Left lung (tissue), 10 donors: ENCODE data around the gene KNCN. TPM values are rescaled to one million over a fixed set of nuclear protein-coding genes. Genes with fewer than 3 reads are reported as not detected.
A peak's percentile ranks its signal among the peaks of the same experiment; 100 is the strongest.

Experiments used
- ATAC-seq: fragments of 200-7000 bp; cut with Tn5 transposase; one replicate; pipeline ENCODE4 v1.9.1; 2020; ENCODE audit warnings: moderate library complexity
- DNase-seq, 4 donors: peaks; one replicate each; pipeline ENCODE4 v3.0.0-alpha.2; 2013 to 2020
- H3K27ac ChIP-seq, 2 donors: fragments of 200-600 bp; sonication (generic) in 1 of 2; one replicate each; pipeline versions ENCODE4 v1.5.0 to v1.8.0; 2020 to 2021
- H3K27me3 ChIP-seq, 2 donors: fragments of 200-600 bp; sonication (generic) in 1 of 2; one replicate each; pipeline versions ENCODE4 v1.5.0 to v1.8.0; 2020 to 2021
- H3K36me3 ChIP-seq, 2 donors: fragments of 200-600 bp; sonication (generic) in 1 of 2; one replicate each; pipeline versions ENCODE4 v1.5.0 to v1.8.0; 2020 to 2021
- H3K4me1 ChIP-seq, 2 donors: fragments of 200-600 bp; one replicate each; pipeline ENCODE4 v1.8.0; 2021
- H3K4me3 ChIP-seq, 2 donors: fragments of 200-600 bp; sonication (generic) in 1 of 2; one replicate each; pipeline versions ENCODE4 v1.5.0 to v1.8.0; 2020 to 2021; ENCODE audit warnings: mild to moderate bottlenecking in 1 of 2
- H3K9me3 ChIP-seq, 2 donors: fragments of 200-600 bp; sonication (generic) in 1 of 2; one replicate each; pipeline versions ENCODE4 v1.5.0 to v1.8.0; 2020 to 2021
- intact Hi-C, 2 donors: fragments of 100-400 bp; cut with DNase I; formaldehyde crosslinking; loops; one replicate each; pipeline versions ENCODE4 v1.11.2 to v1.14.2; 2022
- polyA plus RNA-seq, 6 donors: library from polyadenylated mRNA; unstranded; fragments of 120-200 nt; gene quantifications; one replicate each; pipeline ENCODE4 v1.2.1, GENCODE V29; 2013; ENCODE audit not compliant: insufficient read length in 6 of 6
- total RNA-seq, 2 donors: library from RNA; stranded (reverse); fragmentation: NEBNext Ultra II Directional; extraction: Animal tissue kit (Norgen Biotek cat#: 25700); gene quantifications; one replicate each; pipeline ENCODE4 v1.2.1, GENCODE V29; 2021
- TF ChIP-seq, protein P1 (sequence below), 2 donors: fragments of 200-600 bp; sonication (generic) in 1 of 2; IDR thresholded peaks; one replicate each; pipeline versions ENCODE4 v1.5.0 to v1.8.0; 2021; ENCODE audit warnings: antibody characterized with exemption in 2 of 2
- donor health status: DM: no; HTN: yes; CAD: no.
- donor health status: DM: no; HTN: no; CAD: no.

Gene KNCN
- total and polyA plus RNA-seq, 8 donors, result 0.07 to 0.34 (median 0.20) TPM; not detected in 5

DNA sequence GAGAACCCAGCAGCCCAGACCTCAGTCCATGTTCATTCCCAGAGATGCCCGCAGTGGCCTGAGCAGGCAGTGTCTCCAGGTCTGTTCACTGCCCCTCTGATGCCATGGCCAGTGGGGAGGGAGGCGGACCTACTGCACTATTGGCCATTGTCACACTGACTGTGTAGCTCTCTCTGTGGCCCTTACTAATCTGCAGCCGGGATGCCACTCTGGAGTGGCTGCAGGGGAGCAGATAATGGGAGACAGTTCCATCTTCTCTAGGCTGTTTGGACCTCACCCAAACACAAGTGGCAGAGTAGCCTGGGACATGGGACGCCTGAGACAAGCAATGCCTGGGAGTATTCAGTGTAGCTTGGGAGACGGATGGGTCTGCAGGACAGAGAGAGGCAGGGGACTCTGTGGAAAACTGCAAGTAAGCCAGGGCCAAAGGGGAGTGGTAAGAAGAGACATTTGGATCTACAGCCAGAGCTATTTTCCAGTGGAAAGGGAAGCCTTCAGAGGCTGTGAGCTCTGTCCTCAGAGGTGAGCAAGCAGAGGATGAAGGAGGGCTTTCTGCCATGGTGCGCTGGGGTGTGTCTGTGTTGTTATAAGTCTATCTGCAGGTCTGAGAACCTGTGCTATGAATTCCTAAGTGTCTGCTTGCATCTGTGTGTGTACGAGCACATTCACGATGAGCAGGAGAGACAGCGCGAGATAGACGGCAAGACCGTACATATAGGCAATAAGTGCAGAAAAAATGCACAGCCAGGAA, 35.1 kb downstream of the KNCN start:
- intact Hi-C loops, result no loop called here
- Histone ChIP-seq H3K27me3 (peaks cover 0 to 59% of the 10 kb centered on the region in 2 donors), H3K4me1 (peaks cover 5% of the 10 kb centered on the region in 2 donors), H3K27ac (no peak overlapping the region), H3K9me3 (no peaks in the 10 kb centered on the region), H3K36me3 (no peaks in the 10 kb centered on the region), H3K4me3 (no peak overlapping the region)
- DNase-seq (peak in 1 of 4 donors; percentile 38), ATAC-seq (peak; percentile 3)
- TF ChIP-seq, protein P1, sequence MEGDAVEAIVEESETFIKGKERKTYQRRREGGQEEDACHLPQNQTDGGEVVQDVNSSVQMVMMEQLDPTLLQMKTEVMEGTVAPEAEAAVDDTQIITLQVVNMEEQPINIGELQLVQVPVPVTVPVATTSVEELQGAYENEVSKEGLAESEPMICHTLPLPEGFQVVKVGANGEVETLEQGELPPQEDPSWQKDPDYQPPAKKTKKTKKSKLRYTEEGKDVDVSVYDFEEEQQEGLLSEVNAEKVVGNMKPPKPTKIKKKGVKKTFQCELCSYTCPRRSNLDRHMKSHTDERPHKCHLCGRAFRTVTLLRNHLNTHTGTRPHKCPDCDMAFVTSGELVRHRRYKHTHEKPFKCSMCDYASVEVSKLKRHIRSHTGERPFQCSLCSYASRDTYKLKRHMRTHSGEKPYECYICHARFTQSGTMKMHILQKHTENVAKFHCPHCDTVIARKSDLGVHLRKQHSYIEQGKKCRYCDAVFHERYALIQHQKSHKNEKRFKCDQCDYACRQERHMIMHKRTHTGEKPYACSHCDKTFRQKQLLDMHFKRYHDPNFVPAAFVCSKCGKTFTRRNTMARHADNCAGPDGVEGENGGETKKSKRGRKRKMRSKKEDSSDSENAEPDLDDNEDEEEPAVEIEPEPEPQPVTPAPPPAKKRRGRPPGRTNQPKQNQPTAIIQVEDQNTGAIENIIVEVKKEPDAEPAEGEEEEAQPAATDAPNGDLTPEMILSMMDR (IDR thresholded peaks at IDR 0.05), result no peak

DNA sequence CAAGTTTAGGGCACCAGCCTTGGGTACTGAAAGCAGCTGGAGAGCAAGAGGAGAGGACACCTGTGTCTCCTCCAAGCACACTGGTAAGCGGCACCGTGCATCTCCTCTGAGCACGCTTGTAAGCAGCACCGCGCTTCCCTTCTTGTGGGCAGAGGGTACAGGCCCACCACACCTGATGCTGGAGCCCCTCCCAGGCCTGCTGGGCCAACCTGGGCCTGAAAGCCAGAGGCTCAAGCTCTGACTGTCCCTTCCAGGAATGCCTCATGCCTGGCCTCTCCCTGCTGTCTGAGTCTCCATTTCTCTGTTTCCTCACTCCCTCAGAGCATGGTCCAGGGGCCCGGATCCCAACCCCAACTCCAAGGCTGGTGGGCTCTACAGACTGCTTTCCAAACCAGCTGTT, 35.9 kb downstream of the KNCN start:
- no peak overlapping the region for H3K4me3 ChIP-seq
- TF ChIP-seq, protein P1 (IDR thresholded peaks at IDR 0.05), result no peak
- DNase-seq (peak in 1 of 4 donors; percentile 58), ATAC-seq (no peak)
- no peaks in the 10 kb centered on the region for H3K36me3 ChIP-seq
- intact Hi-C loops, result no loop called here
- peaks cover 0 to 65% of the 10 kb centered on the region in 2 donors for H3K27me3 ChIP-seq
- H3K9me3 ChIP-seq, result no peaks in the 10 kb centered on the region
- H3K4me1 ChIP-seq, result peaks cover 5% of the 10 kb centered on the region in 2 donors
- H3K27ac ChIP-seq, result no peak overlapping the region

GRCh38 chr1:46513536-46513935, 37.9 kb downstream of the KNCN start:
- H3K4me1 ChIP-seq, result peaks cover 0 to 5% of the 10 kb centered on the region in 2 donors
- peaks cover 0 to 47% of the 10 kb centered on the region in 2 donors for H3K27me3 ChIP-seq
- no peaks in the 10 kb centered on the region for H3K9me3 ChIP-seq
- no peak for ATAC-seq
- intact Hi-C loops, result no loop called here
- H3K36me3 ChIP-seq, result no peaks in the 10 kb centered on the region
- DNase-seq, result no peak
- TF ChIP-seq, protein P1 (IDR thresholded peaks at IDR 0.05), result no peak
- H3K4me3 ChIP-seq, result no peak overlapping the region
- no peak overlapping the region for H3K27ac ChIP-seq

- intact Hi-C loops, result no loop called here
- Histone ChIP-seq H3K27me3 (peaks cover 0 to 40% of the 10 kb centered on the region in 2 donors), H3K9me3 (no peaks in the 10 kb centered on the region), H3K36me3 (no peaks in the 10 kb centered on the region), H3K27ac (no peak overlapping the region), H3K4me3 (no peak overlapping the region), H3K4me1 (peaks cover 0 to 5% of the 10 kb centered on the region in 2 donors)
- DNase-seq (peak in 1 of 4 donors; percentile 43), ATAC-seq (no peak)
- TF ChIP-seq, protein P1 (IDR thresholded peaks at IDR 0.05), result no peak
Observed at GRCh38 chr1:46512792-46513190, 38.7 kb downstream of the KNCN start.

- no peak overlapping the region for H3K4me3 ChIP-seq
- H3K27ac ChIP-seq, result no peak overlapping the region
- DNase-seq, result peak in 2 of 4 donors; percentile 18 to 76
- no peaks in the 10 kb centered on the region for H3K9me3 ChIP-seq
- no peak for ATAC-seq
- H3K27me3 ChIP-seq, result peaks cover 0 to 39% of the 10 kb centered on the region in 2 donors
- TF ChIP-seq, protein P1 (IDR thresholded peaks at IDR 0.05), result no peak
- no peaks in the 10 kb centered on the region for H3K36me3 ChIP-seq
- intact Hi-C loops, result no loop called here
- H3K4me1 ChIP-seq, result peaks cover 0 to 5% of the 10 kb centered on the region in 2 donors
Observed at GRCh38 chr1:46512135-46512791, 39.2 kb downstream of the KNCN start.
